HCT116 (cell line): ENCODE data around the gene GPR107. TPM values are rescaled to one million over a fixed set of nuclear protein-coding genes. Genes with fewer than 3 reads are reported as not detected.
"Not testable (repeated sequence)": the region's sequence is repeated elsewhere in the genome, so short reads cannot be mapped to it uniquely, and the experiment has no call there.

Experiments used
- ATAC-seq: fragments of 200-7000 bp; cut with Tn5 transposase; 2 replicates; pipeline ENCODE4 v1.9.1; 2020; ENCODE audit warnings: mild to moderate bottlenecking, moderate library complexity
- BruUV-seq: library from RNA; stranded (reverse); fragments of 400-500 nt; replicated peaks from 2 replicates; lab custom pipeline; 2021; lab: Mats Ljungman, UMichigan
- CTCF ChIA-PET: fragments of 300-600 bp; sonication (Branson Sonifier 250); formaldehyde crosslinking; loops from one replicate; lab custom pipeline; 2021; ENCODE audit warnings: antibody characterized with exemption; lab: Charles Lee
- POLR2A ChIA-PET: fragments of 300-600, 350-600 bp; sonication (Branson Sonifier 250); formaldehyde crosslinking; loops from one replicate; lab custom pipeline; 2021; ENCODE audit warnings: antibody characterized with exemption; lab: Charles Lee
- RAD21 ChIA-PET, 2 experiments: fragments of 300-600 bp; sonication (Branson Sonifier 250); formaldehyde crosslinking; loops; one replicate each; lab custom pipeline; 2023; ENCODE audit warnings: low total read pairs in 2 of 2; ENCODE audit not compliant: uncharacterized antibody in 2 of 2, unreplicated experiment in 2 of 2, low non-redundant PET in 1 of 2; lab: Charles Lee
- DNase-seq: peaks from one replicate; pipeline ENCODE4 v3.0.0-alpha.2; 2010; ENCODE audit warnings: low read depth, low spot score
- H2AFZ ChIP-seq: fragments of 200-600 bp; shearing (Covaris generic), sonication (generic); 2 replicates; pipeline ENCODE4 v1.6.1; 2017; ENCODE audit warnings: low read depth, mixed run types, mixed read lengths, antibody characterized with exemption, low read length; ENCODE audit not compliant: poor library complexity, severe bottlenecking
- H3K27ac ChIP-seq: 2 replicates; pipeline ENCODE4 v1.5.1; 2012; ENCODE audit warnings: low read depth, low read length
- H3K27me3 ChIP-seq: fragments of 200-600 bp; sonication (generic); 2 replicates; pipeline ENCODE4 v1.6.1; 2016; ENCODE audit warnings: mixed run types, low read length, mixed read lengths; ENCODE audit not compliant: insufficient read depth
- H3K36me3 ChIP-seq, 2 experiments: fragments of 200-500 bp in 1 of 2; fragments of 200-600 bp in 1 of 2; sonication (Bioruptor generic) in 1 of 2; sonication (generic) in 1 of 2; 2 replicates each; pipeline versions ENCODE4 v1.5.1 to v1.6.1; 2014 to 2016; ENCODE audit warnings: low read length in 2 of 2, inconsistent platforms in 1 of 2, mixed read lengths in 1 of 2, mixed run types in 1 of 2; ENCODE audit not compliant: insufficient read depth in 2 of 2, control insufficient read depth in 1 of 2
- H3K4me1 ChIP-seq, 2 experiments: fragments of 200-600 bp in 1 of 2; sonication (generic) in 1 of 2; 2 replicates each; pipeline versions ENCODE4 v1.5.1 to v1.6.1; 2012 to 2017; ENCODE audit warnings: low read length in 2 of 2, inconsistent platforms in 1 of 2, mild to moderate bottlenecking in 1 of 2, mixed read lengths in 1 of 2, mixed run types in 1 of 2, moderate library complexity in 1 of 2; ENCODE audit not compliant: insufficient read depth in 2 of 2, control insufficient read depth in 1 of 2
- H3K4me2 ChIP-seq: fragments of 200-600 bp; sonication (generic); 2 replicates; pipeline ENCODE4 v1.6.1; 2017; ENCODE audit warnings: mixed run types, low read length, mixed read lengths
- H3K4me3 ChIP-seq, 2 experiments: fragments of 200-600 bp in 1 of 2; sonication (generic) in 1 of 2; replicated peaks in 1 of 2; 2 replicates each; pipeline ENCODE4 v1.5.1; 2011 to 2016; ENCODE audit warnings: low read length in 2 of 2, control low read depth in 1 of 2, low read depth in 1 of 2, mild to moderate bottlenecking in 1 of 2, mixed read lengths in 1 of 2, mixed run types in 1 of 2
- H3K79me2 ChIP-seq: fragments of 200-600 bp; sonication (generic); 2 replicates; pipeline ENCODE4 v1.6.1; 2017; ENCODE audit warnings: mild to moderate bottlenecking, mixed run types, low read length, moderate library complexity, mixed read lengths; ENCODE audit not compliant: insufficient read depth
- H3K9ac ChIP-seq: fragments of 200-600 bp; sonication (generic); 2 replicates; pipeline ENCODE4 v1.6.1; 2016; ENCODE audit warnings: low read length, mixed read lengths
- H3K9me2 ChIP-seq: fragments of 200-600 bp; sonication (generic), shearing (Covaris generic); 2 replicates; pipeline ENCODE4 v1.6.1; 2017; ENCODE audit warnings: mixed run types, mild to moderate bottlenecking, moderate library complexity; ENCODE audit not compliant: insufficient read depth
- H3K9me3 ChIP-seq, 2 experiments: fragments of 200-500 bp in 1 of 2; fragments of 200-600 bp in 1 of 2; sonication (Bioruptor generic) in 1 of 2; sonication (generic) in 1 of 2; 2 replicates each; pipeline ENCODE4 v1.6.1; 2014 to 2017; ENCODE audit warnings: low read length in 2 of 2, mixed read lengths in 2 of 2, inconsistent platforms in 1 of 2, low read depth in 1 of 2, mild to moderate bottlenecking in 1 of 2, mixed run types in 1 of 2, moderate library complexity in 1 of 2; ENCODE audit not compliant: control insufficient read depth in 1 of 2, insufficient read depth in 1 of 2
- H4K20me1 ChIP-seq: fragments of 200-600 bp; sonication (generic), shearing (Covaris generic); 2 replicates; pipeline ENCODE4 v1.6.1; 2017; ENCODE audit warnings: mixed run types, mild to moderate bottlenecking, moderate library complexity; ENCODE audit not compliant: insufficient read depth
- RAD21 ChIP-seq: IDR thresholded peaks from 2 replicates; pipeline ENCODE4 v1.6.1; 2012; ENCODE audit warnings: low read depth, mild to moderate bottlenecking
- intact Hi-C: fragments of 100-400 bp; cut with micrococcal nuclease; formaldehyde crosslinking; loops from 2 replicates; pipeline ENCODE4 v1.10.0; 2022
- total RNA-seq: library from RNA; stranded (reverse); gene quantifications from one replicate; pipeline ENCODE4 v1.2.1, GENCODE V29; 2021; ENCODE audit not compliant: unreplicated experiment

Gene GPR107
- total RNA-seq, 1 experiment from 2014 or later: 32.5 TPM

GRCh38 chr9:130008538-130008937 lies 45.2 kb upstream of the GPR107 start:
- no peak for TF ChIP-seq RAD21
- Histone ChIP-seq H3K4me3 (no peak overlapping the region), H3K79me2 (no peaks in the 10 kb centered on the region), H3K9me3 (peaks cover 0 to 4% of the 10 kb centered on the region in 2 experiments; a peak in 1 of 4 replicates), H3K27ac (no peak overlapping the region), H3K4me2 (no peak overlapping the region), H3K27me3 (no peaks in the 10 kb centered on the region), H3K4me1 (no peaks in the 10 kb centered on the region), H3K36me3 (no peaks in the 10 kb centered on the region), H3K9ac (no peak overlapping the region), H2AFZ (no peak overlapping the region), H4K20me1 (no peaks in the 10 kb centered on the region), H3K9me2 (no peaks in the 10 kb centered on the region)
- CTCF ChIA-PET: no interaction called here
- POLR2A ChIA-PET: no interaction called here
- intact Hi-C loops: no loop called here
- no TSS peak for BruUV-seq
- no peak for DNase-seq
- no peak for ATAC-seq
- RAD21 ChIA-PET: no interaction called here

DNA sequence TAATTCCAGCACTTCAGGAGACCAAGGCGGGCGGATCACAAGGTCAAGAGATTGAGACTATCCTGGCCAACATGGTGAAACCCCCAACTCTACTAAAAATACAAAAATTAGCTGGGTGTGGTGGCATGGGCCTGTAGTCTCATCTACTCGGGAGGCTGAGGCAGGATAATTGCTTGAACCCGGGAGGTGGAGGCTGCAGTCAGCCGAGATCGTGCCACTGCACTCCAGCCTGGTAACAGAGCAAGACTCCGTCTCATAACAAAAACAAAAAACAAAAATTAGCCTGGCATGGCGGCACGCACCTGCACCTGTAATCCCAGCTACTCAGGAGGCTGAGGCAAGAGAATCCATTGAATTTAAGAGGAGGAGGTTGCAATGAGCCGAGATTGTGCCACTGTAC lies 44.2 kb upstream of the GPR107 start:
- H3K27me3 ChIP-seq, H3K4me2 ChIP-seq, H3K9me3 ChIP-seq, H3K36me3 ChIP-seq, BruUV-seq, CTCF ChIA-PET, H3K4me3 ChIP-seq, H3K4me1 ChIP-seq, H3K27ac ChIP-seq, intact Hi-C loops, H3K9me2 ChIP-seq, ATAC-seq, H4K20me1 ChIP-seq, DNase-seq, H3K9ac ChIP-seq, H2AFZ ChIP-seq, POLR2A ChIA-PET, RAD21 ChIA-PET, H3K79me2 ChIP-seq: not testable (repeated sequence)
